ENCODE results near the gene STK36.

The STK36 gene

GRCh38 chr2:218671654-218672566 is at the start of gene STK36, which contains the start of gene RNF25:
STK36 (plus strand) TSS chr2:218672086; CDS start chr2:218672830, 744 bp downstream.
RNF25 (minus strand) TSS chr2:218672002; CDS start chr2:218671970, 32 bp downstream.
- peak; percentile 83 for DNase-seq

GRCh38 chr2:218622606-218623365 is 49.1 kb upstream of the STK36 start:
- DNase-seq, result no peak

GRCh38 chr2:218623366-218623705 is 48.5 kb upstream of the STK36 start:
- DNase-seq, result no peak

GRCh38 chr2:218626369-218626768 is 45.5 kb upstream of the STK36 start:
- no peak for DNase-seq

GRCh38 chr2:218627939-218628338 is 43.9 kb upstream of the STK36 start:
- no peak for DNase-seq

GRCh38 chr2:218631837-218632236 is 40.0 kb upstream of the STK36 start:
- no peak for DNase-seq

- no peak for DNase-seq
Observed at GRCh38 chr2:218635719-218636118, 36.2 kb upstream of the STK36 start.

GRCh38 chr2:218638372-218638771 is 33.5 kb upstream of the STK36 start:
- DNase-seq, result no peak

- no peak for DNase-seq
Observed at GRCh38 chr2:218642121-218642656, 29.7 kb upstream of the STK36 start.

- no peak for DNase-seq
Observed at GRCh38 chr2:218642786-218643185, 29.1 kb upstream of the STK36 start.

- DNase-seq, result no peak
Observed at GRCh38 chr2:218643751-218644310, 28.1 kb upstream of the STK36 start.

GRCh38 chr2:218644721-218645120 is 27.2 kb upstream of the STK36 start:
- no peak for DNase-seq

GRCh38 chr2:218645126-218645525 is 26.8 kb upstream of the STK36 start:
- no peak for DNase-seq

GRCh38 chr2:218648088-218648786 is 23.6 kb upstream of the STK36 start:
- DNase-seq, result peak; percentile 24

- no peak for DNase-seq
Observed at GRCh38 chr2:218648787-218649100, 23.1 kb upstream of the STK36 start.

- no peak for DNase-seq
Observed at GRCh38 chr2:218655751-218656150, 16.1 kb upstream of the STK36 start.

GRCh38 chr2:218658671-218659257 is 13.1 kb upstream of the STK36 start:
- peak; percentile 50 for DNase-seq

- peak; percentile 96 for DNase-seq
Observed at GRCh38 chr2:218659258-218659987, 12.5 kb upstream of the STK36 start, which contains the start of the genes BCS1L and ZNF142. BCS1L (plus strand) TSS chr2:218659683; CDS start chr2:218660988, 1,305 bp downstream. ZNF142 (minus strand) TSS chr2:218659623; CDS start chr2:218656429, 3,194 bp downstream.

GRCh38 chr2:218659988-218660358 is 11.9 kb upstream of the STK36 start:
- no peak for DNase-seq

- no peak for DNase-seq
Observed at GRCh38 chr2:218662377-218662776, 9.5 kb upstream of the STK36 start.

GRCh38 chr2:218662827-218663226 is 9.1 kb upstream of the STK36 start:
- no peak for DNase-seq

- DNase-seq, result no peak
Observed at GRCh38 chr2:218663901-218664300, 8.0 kb upstream of the STK36 start.
